Heart left ventricle (tissue), 13 donors: Measurements from ENCODE around the gene ARHGAP36.

Experiments
- POLR2A ChIP-seq, 2 donors: fragments of 450-650 bp; IDR thresholded peaks; one replicate each; pipeline ENCODE4 v1.6.1; 2017; ENCODE audit warnings: antibody characterized with exemption in 2 of 2, mild to moderate bottlenecking in 2 of 2, moderate library complexity in 2 of 2
- TF ChIP-seq, protein P1 (sequence below), 12 donors: fragments of 200-600 bp; sonication (generic) in 4 of 12; IDR thresholded peaks; one replicate each; pipeline versions ENCODE4 v1.5.0 to v1.8.0; 2018 to 2022; ENCODE audit warnings: antibody characterized with exemption in 12 of 12, mild to moderate bottlenecking in 5 of 12
- donor health status: ischemic (EF 13 %, LVEDD 7.1; RV severe dilation, severe dysfunction).
- donor health status: DM: no; HTN: yes; CAD: no.
- donor health status: DM: no; HTN: no; CAD: no.
- donor health status: ischemic (EF 25% LVEDD 6.9; RV normal size, moderate dysfunction).
- donor health status: ischemic (EF 25% LVEDD 5.7; RV mildly dilated, moderate dysfunction).
- donor health status: ischemic (EF 35%, LVEDD 5.7; RV mildly dilated, moderate dysfunction).
- donor health status: nonischemic (EF 11% LVEDD 7.7; RV severe dilation, severe dysfunction).
- donor health status: DM: yes; HTN: yes; CAD: no.
- donor health status: PGD.
- donor health status: ischemic (EF 29% LVEDD 5.4; RV normal size, mild dysfunction).
- donor health status: nonischemic (EF 23%, LVEDD 6.1; RV moderate dilation, normal function).

DNA sequence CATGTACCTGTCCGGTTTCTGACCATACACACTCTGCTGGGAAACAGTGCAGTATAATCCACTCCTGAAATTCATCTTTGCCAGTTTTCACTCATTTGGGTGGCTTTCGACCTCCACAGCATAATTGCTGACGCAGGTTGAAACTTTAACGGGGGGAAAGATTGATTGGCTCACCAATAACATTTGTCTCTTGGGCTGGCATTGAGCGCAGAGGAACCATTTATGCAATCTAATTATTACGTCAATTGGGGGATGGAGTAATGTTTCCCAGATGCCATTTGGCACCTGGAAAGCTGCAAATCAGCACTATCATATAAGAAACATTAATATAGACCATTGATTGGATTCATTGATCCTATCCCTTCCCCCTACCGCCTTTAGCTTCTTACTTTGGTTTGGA, 24.1 kb upstream of the ARHGAP36 start:
- TF ChIP-seq, protein P1, sequence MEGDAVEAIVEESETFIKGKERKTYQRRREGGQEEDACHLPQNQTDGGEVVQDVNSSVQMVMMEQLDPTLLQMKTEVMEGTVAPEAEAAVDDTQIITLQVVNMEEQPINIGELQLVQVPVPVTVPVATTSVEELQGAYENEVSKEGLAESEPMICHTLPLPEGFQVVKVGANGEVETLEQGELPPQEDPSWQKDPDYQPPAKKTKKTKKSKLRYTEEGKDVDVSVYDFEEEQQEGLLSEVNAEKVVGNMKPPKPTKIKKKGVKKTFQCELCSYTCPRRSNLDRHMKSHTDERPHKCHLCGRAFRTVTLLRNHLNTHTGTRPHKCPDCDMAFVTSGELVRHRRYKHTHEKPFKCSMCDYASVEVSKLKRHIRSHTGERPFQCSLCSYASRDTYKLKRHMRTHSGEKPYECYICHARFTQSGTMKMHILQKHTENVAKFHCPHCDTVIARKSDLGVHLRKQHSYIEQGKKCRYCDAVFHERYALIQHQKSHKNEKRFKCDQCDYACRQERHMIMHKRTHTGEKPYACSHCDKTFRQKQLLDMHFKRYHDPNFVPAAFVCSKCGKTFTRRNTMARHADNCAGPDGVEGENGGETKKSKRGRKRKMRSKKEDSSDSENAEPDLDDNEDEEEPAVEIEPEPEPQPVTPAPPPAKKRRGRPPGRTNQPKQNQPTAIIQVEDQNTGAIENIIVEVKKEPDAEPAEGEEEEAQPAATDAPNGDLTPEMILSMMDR (IDR thresholded peaks at IDR 0.05): no peak
- no peak for TF ChIP-seq POLR2A (IDR thresholded peaks at IDR 0.05)
